Activated naive CD4-positive, alpha-beta T cell treated with Interleukin-2 at 50 U/mL for 16 hours (primary cell): ENCODE results near the gene ACSL1.

Experiments used
- DNase-seq: peaks from one replicate; pipeline ENCODE4 v3.0.0-alpha.2; 2020

The ACSL1 gene

DNA sequence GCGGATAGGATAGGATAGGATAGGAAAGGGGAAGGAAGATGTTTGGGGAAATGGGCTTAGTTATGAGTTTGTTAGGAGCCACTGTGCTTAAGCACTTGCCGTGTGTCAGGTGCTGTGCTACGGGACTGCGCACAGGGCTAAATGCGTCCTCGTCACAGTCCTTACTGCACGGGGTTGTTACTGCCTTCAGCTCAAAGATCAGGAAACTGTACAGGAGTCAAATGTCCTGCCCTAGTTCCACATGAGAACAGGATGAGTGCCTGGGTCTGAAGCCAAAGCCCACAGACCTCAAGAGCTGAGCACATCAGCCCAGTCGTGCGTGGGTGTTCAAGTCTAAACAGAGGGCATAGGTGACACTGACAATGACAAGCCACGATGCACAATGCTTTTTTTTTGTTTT lies 15.0 kb downstream of the ACSL1 start:
- DNase-seq: no peak

DNA sequence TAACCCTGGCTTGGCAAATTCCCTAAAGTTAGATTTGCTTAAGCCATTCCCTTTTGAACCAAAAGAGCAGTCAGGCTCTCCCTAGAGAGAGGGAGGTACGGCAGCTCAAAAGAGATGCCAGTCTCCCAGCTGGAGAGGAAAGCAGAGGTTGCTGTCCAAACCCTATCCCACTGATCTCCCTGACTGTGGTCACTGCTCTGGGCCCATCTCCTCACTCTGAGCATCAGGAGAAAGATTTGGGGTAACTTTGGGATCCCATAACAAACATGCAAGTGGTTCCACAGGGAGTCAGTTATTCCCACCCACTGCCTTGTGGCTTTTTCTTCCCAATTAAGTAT lies 17.1 kb downstream of the ACSL1 start:
- DNase-seq: no peak

DNA sequence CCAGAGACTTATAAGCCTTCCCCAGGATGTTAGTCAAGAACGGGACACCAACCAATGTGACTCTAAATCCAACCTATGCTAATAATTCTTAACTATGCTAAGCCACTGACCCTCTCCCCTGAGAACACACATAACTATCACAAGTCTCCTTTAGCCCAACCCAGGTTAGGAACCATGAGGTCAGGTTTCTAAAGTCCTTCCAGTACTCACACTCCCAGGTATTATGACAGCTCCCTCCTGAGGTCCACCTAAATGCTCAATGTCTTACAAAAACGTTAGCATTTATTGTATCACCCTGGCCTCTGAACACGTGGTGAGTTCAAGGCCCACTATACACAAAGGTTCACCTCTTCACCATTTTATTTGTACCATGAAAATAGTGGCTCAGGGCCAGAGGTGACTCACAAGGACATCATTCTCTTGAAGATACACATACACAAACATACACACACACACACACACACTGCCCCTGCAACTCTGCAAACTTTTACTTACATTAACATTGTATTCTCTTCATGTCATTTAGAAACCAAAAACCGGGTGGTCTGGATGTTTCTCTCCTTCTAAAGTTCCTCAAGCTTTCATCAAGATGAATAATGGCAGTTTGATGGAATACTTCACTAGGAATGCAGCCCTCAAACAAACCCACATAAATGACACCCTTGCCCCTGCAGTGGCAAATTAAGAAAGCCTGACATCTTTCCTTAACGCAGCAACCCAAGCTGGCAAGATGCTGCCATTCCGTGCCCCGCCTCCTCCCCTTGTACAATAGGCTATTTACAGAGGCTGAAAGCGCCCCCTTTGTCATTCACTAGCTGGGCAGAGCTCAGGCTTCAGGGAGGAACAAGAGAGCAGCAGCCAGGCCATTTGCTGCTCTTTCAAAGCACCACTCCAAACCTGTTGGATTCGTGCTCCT lies 17.7 kb downstream of the ACSL1 start:
- DNase-seq: no peak

DNA sequence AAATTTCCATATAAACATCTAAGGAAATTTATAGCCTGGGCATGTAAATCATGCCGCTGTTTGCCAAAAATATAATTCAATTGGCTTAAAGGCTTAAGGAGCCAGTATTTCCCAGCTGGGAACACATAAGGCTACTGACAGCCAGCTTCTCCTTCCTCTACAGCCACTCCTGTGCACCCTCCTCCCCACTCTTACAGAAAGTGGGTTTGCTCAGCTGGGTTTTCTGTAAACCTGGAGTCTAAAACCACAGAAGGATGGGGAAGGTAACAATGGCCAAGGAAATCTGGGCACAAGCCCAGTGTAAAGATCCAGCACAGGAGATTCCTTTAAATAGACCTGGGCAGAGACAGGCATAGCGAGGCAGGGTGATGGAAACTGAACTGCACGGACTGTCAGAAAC lies 18.5 kb downstream of the ACSL1 start:
- no peak for DNase-seq

DNA sequence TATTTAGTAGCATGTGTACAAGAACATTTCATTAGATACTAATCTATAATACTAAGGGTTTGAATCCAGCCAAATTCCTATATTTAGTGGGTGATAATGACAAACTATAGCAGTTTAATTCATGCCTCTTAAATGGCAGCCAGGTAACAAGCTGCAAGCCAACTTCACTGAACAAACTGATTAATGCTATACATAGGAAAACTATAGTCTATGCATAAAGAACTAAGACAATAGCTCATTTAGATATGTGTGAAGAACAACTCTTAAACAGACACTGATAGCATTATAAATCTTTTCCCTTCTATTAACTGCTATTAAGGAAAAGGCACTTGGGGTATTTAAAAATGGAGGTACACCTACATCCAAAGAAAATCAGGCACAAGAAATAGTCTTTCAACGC lies 19.1 kb downstream of the ACSL1 start:
- DNase-seq: no peak

DNA sequence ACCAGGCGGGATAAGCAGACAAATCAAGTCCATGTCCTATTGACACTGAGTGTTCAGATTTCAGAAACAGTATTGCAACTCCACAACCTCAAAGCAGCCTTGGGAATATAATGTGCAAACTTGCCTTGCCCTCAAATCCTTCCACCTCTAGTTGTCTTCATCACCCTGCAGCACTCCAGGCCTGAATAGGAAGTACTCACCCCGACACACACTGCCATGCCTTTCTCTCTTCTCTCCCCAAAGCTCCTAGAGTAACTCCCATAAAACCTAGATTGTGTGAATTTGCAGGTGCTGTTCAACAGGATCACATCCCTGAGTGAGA lies 19.6 kb downstream of the ACSL1 start:
- no peak for DNase-seq

DNA sequence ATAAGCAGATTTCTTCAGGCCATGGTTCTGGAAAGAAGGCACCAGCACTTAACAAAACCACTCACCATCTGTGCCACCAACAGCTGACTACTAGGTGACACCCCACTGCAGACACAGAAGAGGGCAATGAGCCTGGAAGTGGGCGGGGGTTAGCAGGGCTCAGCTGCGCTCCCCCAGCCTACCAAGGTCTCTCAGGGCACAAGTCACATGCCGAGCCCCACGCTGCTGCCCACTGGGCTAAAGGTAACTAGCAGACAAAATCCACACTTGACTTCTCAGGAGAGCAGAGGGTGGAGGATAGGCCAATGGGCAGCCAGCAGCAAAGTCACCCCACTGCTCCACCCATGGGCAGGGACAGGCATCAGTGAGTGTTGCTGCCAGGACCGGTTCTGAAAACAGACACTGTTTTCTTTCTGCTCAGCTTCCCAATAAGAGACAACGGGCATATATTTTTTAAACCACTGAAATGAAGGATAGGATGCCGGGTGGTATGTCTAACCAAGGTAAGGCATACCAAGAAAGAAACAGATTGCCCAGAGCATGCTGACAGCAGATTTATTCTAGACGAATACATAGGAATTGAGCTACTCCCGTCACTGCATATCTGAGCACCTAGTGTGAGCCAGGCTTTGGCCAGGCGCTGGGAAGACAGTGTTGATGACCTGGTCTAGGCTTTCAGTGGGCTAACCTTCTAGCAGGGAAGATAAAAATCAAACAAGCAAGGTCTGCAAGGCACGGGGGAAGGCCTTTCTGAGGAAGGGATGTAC lies 20.1 kb downstream of the ACSL1 start:
- no peak for DNase-seq

DNA sequence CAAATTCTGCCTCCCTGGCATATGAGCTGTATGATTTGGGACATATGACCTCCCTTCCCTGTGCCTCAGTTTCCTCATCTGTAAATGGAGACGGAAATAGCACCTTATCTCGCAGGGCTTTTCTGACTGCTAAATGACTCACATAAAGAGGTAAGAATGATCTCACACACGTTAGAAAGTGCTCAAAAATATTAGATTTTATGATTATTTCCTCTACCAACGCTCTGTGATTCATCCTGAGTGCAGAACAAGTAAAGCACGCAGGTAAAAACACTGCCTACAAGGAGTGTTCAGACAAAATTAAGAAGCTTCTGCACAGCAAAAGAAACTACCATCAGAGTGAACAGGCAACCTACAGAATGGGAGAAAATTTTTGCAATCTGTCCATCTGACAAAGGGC lies 21.1 kb downstream of the ACSL1 start:
- DNase-seq: no peak

DNA sequence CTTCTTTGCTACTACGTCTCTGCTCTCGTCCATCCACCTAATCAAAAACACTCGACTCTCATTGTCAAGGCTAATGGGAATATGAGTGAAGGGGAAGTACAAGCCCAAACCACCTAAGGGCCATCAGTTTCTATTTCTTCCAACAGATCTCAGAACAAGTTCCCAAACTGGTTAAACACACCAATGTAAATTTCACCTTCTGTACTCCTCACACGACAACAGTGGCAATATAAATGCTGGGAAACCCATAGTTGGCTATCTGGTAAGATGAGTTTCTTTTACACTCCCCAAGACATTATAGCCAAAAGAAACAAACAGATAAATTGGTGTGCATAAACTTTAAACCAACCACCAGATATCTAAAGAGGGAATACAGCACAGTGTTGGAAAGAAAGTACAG lies 21.9 kb downstream of the ACSL1 start:
- DNase-seq: no peak

DNA sequence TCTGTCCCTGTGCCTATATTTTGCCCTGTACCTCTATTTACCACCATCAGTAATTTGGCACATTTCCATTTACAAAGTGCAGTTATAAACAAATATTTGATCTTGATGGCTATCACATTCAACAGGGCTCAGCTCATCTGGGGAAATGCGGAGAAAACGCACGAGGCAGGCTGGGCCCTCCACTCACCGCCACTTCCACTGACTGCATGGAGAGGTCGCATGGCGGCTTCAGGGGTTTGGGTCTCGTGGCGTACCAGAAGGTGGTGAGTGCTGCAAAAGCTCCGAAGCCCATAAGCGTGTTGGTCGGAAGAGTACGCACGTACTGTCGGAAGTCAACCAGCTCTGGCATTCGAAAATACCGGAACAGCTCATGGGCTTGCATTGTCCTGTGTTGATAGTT lies 22.6 kb downstream of the ACSL1 start:
- no peak for DNase-seq

DNA sequence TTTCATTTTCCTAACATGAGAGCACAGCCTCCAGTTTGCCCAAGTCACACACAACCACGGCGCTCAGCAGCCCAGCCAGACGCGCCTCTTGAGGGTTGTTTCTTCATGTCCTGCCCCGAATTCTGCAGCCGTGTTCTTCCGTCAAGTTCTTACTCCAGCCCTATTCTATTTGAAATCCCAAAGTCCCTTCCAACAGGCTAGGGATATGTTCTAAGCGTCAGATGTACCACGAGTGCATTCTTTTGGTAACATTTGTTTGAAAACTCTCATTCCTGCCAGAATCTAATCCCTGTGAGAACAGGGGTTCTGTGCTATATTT lies 23.1 kb downstream of the ACSL1 start:
- DNase-seq: no peak

DNA sequence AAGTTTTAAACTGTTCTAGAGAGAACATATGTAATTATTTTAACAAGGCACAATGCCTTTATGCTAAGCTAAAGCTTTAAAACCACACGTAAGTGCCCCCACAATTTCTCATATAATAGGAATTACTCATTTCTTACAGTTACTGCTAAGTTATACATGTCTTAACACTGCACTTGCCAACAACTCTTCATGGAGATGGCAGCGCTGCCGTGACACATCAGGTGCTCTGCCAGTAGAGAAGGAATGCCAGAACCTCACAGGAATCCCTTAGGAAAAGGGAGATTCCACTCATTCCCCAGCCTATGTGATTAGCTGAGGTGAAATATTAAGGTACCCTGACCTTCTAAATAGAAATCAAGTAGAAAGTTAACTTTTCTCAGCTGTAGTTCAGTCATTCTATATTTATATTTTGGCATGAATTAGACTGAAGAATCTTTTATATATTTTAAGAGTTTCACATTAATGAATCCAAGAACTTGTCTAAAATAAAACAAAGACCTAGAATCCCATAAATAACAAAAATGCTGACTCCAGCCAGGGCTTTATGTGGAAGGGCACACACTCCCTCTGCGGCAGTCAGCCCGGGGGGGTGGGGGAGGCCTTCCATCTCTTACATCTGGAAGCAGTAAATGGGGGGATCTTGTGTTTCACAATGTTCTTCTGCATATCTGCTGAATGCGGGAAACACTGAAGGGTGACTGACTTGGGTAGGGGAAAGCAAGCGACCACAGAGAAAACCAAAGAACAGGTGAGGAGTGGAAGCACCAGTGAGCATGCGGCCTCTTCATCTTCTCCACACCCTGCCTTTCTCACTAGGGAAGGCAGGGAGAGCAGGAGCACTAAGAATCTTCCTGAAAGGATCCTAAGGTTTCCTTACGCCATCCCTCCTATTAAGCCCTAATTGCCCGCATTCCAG lies 23.7 kb downstream of the ACSL1 start:
- DNase-seq: no peak

DNA sequence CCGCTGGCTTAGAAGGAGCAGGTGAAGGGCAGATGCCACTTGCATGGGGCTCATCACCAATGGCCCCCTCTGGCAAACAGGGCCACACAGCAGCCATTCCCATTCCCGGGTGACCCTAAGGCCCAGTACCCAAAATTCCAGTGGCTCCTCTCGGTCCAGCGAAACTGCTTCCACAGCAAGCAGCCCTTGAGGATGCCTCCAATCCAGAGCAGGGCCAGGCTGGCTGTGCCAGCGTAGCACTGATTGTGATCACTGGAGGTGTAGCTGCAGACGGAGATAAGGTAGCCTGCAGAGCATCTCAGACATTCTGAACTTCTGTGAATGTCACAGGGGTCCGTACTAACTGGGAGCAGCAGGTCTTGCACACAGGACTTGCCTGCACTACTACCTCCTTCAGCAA lies 27.3 kb downstream of the ACSL1 start:
- no peak for DNase-seq

DNA sequence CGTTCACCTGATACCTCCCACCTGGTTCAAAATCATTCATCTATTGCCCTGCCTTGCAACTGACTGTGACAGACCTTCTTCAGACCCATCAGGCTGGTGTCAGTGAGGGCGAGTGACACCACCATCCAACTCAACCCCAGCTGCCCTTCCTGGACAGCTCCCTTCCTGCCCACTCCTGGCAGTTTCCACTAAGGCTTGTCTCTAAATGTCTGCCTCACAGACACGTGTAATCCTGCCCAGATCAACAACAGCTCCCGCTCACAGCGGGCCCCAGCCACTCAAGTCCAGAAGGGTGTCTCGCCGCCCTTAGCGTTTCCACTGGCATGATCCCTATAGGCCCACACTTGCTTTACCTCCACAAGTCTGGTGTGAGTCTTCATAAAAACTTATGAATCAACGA lies 28.9 kb downstream of the ACSL1 start:
- no peak for DNase-seq

DNA sequence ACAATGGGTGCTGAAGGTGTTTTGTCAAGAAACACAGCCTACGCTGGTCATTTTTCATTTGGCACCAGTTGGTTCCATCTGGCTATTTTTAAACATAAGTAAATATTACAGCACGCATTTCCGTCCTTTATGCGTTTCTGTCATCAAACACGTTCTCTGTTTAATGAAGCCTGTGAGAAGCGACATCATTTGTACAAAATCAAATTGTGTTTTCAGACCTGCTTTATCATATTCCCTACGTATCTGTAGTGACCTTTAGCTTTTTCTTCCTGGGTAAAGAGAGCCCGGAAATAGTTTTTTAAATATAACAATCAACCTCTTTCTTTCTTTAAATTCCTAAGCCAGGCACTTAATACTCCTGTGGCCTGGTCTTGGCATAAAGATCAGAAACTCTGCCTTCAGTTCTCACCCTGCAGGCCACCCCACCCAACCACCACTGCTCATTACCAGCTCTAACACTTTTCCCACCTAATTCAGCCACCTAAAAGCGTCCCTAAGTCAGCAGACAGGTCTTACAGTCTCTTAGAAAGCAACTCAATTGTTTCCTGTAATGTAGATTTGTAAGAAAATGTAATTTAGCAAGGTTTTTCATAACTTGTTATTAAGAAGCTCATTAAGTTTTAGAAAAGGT lies 30.4 kb downstream of the ACSL1 start:
- DNase-seq: no peak

DNA sequence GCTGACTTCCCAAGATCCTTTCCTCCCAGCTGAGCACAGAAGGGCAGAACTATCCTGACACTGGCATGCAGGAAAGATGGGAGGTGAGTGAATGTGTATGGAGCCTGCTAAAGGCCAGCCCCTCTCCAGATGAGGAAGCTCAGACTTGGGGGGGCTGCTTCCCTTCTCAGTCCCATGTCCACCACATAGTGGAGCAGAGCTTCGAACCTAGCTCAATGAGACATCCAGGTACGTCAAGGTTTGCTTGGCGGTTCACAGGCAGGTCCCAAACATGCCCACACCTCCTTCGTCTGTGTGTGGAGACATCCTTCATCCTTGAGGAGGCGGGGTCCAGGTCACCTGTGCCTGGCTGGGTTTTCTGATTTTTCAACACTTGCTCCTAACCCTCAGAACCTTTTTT lies 31.3 kb downstream of the ACSL1 start:
- no peak for DNase-seq

DNA sequence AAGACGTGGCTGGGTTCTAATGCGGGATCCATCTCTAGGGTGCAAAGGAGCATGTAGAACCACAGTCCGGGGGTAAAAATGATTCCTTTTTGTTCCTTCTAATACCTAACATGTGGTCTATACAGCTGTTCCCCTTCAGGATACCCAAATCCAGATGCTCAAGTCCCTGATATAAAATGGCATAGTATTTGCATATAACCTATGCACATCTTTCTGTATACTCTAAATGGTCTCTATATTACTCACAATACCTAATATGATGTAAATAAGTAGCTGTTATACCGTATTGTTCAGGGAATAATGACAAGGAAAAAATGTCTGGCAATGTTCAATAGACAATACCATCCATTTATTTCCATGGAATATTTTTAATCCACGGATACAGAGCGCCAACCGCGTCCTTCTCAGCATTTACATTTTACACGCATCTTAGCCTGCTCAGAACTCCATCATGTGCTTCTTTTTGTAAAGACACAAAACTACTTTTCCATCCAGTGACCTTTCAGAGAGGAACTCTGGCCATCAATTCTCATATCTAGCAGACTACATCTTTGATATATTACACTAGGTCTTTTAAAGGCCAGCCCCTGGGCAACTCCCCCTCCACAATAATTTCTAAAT lies 31.9 kb downstream of the ACSL1 start:
- DNase-seq: no peak

DNA sequence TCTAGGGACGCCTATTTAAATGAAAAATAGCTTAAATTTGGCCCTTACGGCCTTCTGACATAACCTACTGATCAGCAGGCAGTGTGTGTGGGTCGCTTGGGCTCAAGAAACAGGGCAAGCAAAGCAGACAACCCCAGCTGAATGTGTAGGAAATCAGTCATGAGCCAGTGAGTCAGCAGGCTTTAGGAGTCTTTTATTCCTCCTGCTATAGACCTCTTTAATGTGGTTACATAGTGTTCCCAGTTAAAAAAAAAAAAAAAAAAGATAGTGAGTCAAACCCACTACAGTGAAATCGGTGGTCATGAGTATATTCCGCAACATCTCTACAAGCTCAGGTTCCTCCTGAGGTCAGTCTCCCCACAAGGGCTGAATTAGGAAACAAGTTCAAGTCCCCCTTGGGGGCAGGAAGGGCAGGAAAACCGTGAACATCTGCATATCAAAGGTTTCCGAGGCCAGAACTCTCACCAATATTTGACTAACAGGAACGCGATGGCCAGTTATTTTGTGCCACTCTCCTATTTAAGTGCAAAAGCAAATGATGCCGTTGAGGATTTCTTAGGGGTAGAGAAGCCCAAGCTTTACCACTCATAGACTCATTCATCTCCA lies 32.7 kb downstream of the ACSL1 start:
- peak; percentile 51 for DNase-seq

DNA sequence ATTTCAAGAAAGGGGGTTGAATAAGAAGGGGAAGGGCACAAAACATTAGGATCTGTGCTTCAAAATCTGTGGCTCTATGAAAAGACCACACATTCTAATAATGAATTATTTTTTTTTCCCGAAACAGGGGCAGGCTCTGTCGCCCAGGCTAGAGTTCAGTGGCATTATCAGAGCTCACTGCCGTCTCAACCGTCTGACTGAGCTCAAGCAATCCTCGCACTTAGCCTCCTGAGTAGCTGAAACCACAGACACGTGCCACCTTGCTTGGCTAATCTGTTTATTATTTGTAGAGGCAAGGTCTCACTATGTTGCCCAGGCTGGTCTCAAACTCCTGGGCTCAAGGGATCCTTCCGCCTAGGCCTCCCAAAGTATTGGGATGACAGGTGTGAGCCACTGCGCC lies 33.4 kb downstream of the ACSL1 start:
- DNase-seq: no peak

DNA sequence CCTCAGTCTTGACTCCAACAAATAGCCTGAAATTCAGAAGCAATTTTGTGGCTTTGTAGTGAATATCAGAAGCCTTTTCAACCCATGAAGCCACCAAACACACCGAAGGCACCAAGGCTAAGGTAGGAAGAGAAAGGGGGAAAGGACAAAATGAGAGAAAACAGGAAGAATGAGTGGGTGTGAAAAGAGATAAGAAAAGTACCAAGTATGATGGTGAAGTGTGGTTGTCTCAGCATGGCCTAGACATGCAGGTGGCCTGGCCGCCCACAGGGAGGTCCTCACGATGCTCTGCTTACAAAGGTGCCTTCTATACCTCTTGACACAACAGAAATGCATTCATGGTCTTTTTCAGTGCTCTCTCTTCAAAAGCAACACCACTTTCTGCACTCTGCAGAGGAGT lies 34.9 kb downstream of the ACSL1 start:
- DNase-seq: no peak

DNA sequence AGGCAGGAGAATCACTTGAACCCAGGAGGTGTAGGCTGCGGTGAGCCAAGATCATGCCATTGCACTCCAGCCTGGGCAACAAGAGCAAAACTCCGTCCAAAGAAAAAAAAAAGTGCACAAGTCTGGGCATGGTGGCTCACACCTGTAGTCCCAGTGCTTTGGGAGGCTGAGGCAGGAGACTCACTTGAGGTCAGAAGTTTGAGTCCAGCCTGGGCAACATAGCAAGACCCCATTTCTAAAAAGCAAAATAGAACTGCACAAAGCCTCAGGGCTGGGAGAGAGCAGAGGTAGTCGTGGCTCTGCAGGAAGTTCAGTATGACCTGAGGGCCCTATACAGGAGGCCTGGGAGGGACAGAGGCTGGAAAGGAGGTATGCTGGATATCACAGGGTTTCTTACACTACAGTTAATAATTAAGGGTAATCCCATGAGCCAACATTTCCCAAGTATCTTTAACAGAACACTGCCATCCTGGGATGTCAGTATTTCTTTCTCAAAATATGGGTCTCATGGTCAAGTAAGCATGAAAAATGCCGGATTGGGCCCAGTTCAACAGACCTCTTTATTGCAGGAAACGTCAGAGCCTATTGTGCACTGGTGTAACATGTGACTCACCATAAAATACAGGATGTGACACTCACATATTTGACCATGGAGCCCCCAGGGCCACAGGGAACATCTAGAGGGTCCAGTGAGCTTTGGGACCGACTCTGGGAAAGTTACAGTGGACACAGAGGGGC lies 37.8 kb downstream of the ACSL1 start:
- DNase-seq: no peak

DNA sequence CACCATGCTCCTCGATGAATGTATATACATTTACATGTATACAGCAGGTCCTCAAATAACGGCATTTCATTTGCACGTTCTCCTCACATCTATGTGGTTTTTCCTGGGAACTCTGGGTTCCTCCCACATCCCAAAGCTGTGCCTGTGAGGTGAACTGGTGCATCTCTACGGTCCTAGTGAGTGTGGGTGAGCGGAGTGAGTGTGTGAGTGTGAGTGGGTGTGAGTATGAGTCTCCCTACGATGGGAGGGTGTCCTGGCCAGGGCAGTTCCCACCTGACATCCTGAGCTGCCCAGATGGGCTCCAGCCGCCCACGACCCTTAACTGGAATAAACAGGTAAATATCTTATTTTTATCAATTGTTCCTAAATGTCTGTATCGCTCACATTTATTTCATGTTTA lies 40.0 kb downstream of the ACSL1 start:
- DNase-seq: no peak
